ENCODE data around the gene PGS1. TPM values are rescaled to one million over a fixed set of nuclear protein-coding genes. Genes with fewer than 3 reads are reported as not detected.

The PGS1 gene
- total RNA-seq, 1 donor from 2014 or later: 50.2 TPM

DNA sequence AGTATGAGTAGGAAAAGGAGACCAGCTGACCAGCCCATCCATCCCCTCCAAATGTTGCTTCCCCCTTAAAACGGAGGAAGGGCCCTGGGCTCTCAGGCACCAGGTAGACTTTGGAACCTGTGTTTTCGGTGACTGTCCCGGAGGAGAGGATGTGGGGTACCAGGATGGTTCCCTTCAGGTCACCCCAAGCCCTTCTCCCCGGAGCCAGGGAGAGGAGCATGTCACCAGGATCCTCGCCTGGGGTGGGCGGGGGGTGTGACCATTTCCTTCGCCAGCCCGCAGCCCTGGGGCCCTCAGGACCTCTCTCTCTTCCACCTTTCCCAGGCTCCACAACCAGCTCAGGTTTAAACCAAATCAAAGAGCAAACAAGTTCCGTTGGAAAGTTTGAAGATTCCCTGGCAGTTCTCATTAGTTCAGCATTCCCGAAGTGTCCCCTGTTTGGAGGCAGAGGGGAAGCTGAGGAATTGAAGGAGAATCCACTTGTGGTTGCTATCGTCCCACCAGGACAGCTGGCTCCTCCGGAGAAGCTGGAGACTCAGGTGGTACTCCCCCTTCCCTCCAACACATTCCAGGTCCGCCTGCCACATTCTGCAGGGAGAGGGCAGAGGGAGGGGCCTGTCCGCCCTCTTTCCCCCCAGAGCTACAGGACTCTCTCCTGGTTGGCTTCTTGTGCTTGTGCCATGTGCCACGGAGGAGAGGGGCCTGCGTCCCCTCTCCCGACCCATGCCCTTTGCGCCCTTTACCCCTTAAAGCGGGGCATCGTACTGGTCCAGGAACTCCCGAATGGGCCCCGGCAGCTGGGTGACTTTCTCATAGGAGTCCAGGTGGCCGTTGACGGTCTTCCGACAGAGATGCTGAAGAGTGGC, 20.5 kb upstream of the PGS1 start:
- DNase-seq: no peak
- no peak overlapping the region for H3K27ac Mint-ChIP-seq (ENCODE audit: unreplicated experiment)
- peak overlapping the region; percentile 65 for H3K4me3 Mint-ChIP-seq (ENCODE audit: unreplicated experiment)
- peaks cover 13% of the 10 kb centered on the region for H3K27me3 Mint-ChIP-seq (ENCODE audit: unreplicated experiment)
- peaks cover 8% of the 10 kb centered on the region for H3K4me1 Mint-ChIP-seq (ENCODE audit: low read depth, unreplicated experiment)
- H3K9me3 Mint-ChIP-seq (ENCODE audit: unreplicated experiment): peaks cover 3% of the 10 kb centered on the region
- TF ChIP-seq, protein P1, sequence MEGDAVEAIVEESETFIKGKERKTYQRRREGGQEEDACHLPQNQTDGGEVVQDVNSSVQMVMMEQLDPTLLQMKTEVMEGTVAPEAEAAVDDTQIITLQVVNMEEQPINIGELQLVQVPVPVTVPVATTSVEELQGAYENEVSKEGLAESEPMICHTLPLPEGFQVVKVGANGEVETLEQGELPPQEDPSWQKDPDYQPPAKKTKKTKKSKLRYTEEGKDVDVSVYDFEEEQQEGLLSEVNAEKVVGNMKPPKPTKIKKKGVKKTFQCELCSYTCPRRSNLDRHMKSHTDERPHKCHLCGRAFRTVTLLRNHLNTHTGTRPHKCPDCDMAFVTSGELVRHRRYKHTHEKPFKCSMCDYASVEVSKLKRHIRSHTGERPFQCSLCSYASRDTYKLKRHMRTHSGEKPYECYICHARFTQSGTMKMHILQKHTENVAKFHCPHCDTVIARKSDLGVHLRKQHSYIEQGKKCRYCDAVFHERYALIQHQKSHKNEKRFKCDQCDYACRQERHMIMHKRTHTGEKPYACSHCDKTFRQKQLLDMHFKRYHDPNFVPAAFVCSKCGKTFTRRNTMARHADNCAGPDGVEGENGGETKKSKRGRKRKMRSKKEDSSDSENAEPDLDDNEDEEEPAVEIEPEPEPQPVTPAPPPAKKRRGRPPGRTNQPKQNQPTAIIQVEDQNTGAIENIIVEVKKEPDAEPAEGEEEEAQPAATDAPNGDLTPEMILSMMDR (IDR thresholded peaks at IDR 0.05; ENCODE audit: partially characterized antibody, unreplicated experiment): no peak
- no peaks in the 10 kb centered on the region for H3K36me3 Mint-ChIP-seq (ENCODE audit: unreplicated experiment)

DNA sequence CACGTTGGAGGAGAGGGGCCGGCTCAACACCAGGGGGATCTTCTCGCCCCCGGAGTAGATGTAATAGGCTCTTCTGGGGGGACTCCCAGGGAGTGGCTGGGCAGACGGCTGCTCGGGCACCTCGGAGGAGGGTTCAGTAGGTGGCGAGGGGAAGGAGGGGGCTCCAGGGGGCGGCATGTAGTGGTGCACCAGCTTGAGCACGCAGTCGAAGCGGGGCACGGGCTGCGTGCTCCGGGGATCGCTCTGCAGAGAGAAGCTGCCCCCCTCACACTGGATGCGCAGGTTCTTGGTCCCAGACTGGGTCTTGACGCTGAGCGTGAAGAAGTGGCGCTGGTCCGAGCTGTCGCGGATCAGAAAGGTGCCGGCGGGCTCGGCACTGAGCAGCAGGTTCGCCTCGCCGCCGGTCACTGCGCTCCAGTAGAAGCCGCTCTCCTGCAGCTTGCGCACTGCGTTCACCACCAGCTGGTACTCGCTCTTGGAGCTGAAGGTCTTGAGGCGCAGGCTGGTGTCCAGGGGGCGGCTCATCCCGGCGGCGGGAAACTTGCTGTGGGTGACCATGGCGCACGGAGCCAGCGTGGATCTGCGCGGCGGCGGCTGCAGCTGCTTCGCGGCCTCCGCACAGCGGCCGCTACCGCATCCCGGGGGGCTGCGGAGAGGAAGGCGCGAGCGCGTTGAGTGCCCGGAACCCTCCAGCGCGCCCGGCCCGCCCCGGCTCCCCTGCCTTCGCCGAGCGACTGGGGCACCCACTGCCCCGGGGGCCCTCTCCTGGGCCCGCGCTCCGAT, 19.7 kb upstream of the PGS1 start:
- peaks cover 13% of the 10 kb centered on the region for H3K27me3 Mint-ChIP-seq (ENCODE audit: unreplicated experiment)
- TF ChIP-seq, protein P1 (IDR thresholded peaks at IDR 0.05; ENCODE audit: partially characterized antibody, unreplicated experiment): no peak
- peaks cover 3% of the 10 kb centered on the region for H3K9me3 Mint-ChIP-seq (ENCODE audit: unreplicated experiment)
- H3K4me3 Mint-ChIP-seq (ENCODE audit: unreplicated experiment): peak overlapping the region; percentile 65
- H3K36me3 Mint-ChIP-seq (ENCODE audit: unreplicated experiment): no peaks in the 10 kb centered on the region
- DNase-seq: peak; percentile 57
- peaks cover 6% of the 10 kb centered on the region for H3K4me1 Mint-ChIP-seq (ENCODE audit: low read depth, unreplicated experiment)
- no peak overlapping the region for H3K27ac Mint-ChIP-seq (ENCODE audit: unreplicated experiment)

DNA sequence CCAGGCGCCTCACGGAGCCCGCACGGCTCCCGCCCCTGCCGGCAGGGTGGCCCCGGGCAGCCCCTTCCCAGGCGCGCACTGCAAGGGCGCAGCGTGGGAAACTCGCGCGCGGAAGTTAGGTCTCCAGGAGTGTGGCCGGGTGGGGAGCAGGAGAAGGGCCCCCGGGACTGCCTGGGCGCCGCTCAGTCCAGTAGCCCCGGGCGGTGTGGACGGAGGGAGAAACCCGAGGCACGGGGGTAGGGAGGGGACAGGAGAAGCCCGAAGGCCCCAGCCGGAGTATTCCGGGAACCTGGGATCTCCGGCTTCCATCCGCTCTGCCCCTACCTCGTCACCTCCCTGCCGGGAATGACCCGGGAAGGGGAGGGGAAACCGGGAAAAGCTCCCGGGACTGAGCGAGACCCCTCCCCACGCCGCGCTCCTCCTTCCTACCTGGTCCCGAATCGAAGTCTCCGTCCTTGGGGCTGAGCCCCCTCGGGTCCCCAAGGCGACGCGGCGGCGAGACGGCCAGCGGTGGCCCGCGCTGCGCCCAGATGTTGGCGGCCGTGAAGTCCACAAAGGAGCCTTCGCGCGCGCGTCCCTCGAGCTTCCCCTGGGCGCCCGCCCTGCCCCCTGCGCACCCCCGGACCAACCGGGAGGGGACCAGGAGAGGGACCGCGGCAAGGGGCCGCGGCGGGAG, 19.0 kb upstream of the PGS1 start:
- H3K27me3 Mint-ChIP-seq (ENCODE audit: unreplicated experiment): peaks cover 14% of the 10 kb centered on the region
- H3K4me3 Mint-ChIP-seq (ENCODE audit: unreplicated experiment): peak overlapping the region; percentile 75
- no peak overlapping the region for H3K27ac Mint-ChIP-seq (ENCODE audit: unreplicated experiment)
- TF ChIP-seq, protein P1 (IDR thresholded peaks at IDR 0.05; ENCODE audit: partially characterized antibody, unreplicated experiment): no peak
- peaks cover 9% of the 10 kb centered on the region for H3K4me1 Mint-ChIP-seq (ENCODE audit: low read depth, unreplicated experiment)
- no peaks in the 10 kb centered on the region for H3K36me3 Mint-ChIP-seq (ENCODE audit: unreplicated experiment)
- DNase-seq: peak; percentile 41
- no peaks in the 10 kb centered on the region for H3K9me3 Mint-ChIP-seq (ENCODE audit: unreplicated experiment)

DNA sequence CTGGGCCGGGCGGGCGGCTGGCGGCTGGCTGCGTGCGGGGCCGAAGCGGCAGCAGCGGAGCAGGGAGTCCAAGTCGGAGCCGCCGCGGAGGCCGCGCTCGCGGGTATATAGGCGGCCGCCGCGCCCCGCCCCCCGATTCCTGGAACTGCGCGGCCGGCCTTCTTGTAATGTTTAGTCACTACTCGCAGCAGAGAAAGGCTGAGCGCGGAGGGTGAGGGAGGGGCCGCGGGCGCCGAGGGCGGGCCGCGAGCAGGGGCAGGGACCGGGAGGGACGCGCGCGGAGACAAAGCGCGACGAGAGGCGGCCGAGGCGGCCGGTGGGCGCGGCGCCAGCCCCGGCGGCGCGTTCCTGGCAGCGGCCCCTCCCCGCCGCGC, 18.5 kb upstream of the PGS1 start, which contains the start of gene SOCS3:
SOCS3 (minus strand) TSS at position 81 of the 374 bp plus-strand sequence. CDS start 982 bp downstream, outside the sequence.
- peak; percentile 81 for DNase-seq
- Mint-ChIP-seq H3K4me3 (ENCODE audit: unreplicated experiment) (peak within 1 kb of the TSS; percentile 79), H3K9me3 (ENCODE audit: unreplicated experiment) (no peaks in the 10 kb centered on the region), H3K27me3 (ENCODE audit: unreplicated experiment) (peaks cover 14% of the 10 kb centered on the region), H3K27ac (ENCODE audit: unreplicated experiment) (no peak within 1 kb of the TSS), H3K4me1 (ENCODE audit: low read depth, unreplicated experiment) (peaks cover 10% of the 10 kb centered on the region), H3K36me3 (ENCODE audit: unreplicated experiment) (no peaks in the 10 kb centered on the region)
- TF ChIP-seq, protein P1 (IDR thresholded peaks at IDR 0.05; ENCODE audit: partially characterized antibody, unreplicated experiment): no peak

All from glutamatergic neuron (in vitro differentiated cells).